NB4 (cell line): ENCODE results near the gene FAIM2.

ENCODE experiments used
- POLR2A ChIP-seq: IDR thresholded peaks from 2 replicates; pipeline ENCODE4 v1.6.1; 2011; ENCODE audit warnings: mild to moderate bottlenecking; ENCODE audit not compliant: insufficient read length; ENCODE audit errors: extremely low read depth
- TF ChIP-seq, protein P1 (sequence below): IDR thresholded peaks from 2 replicates; pipeline ENCODE4 v1.6.1; 2011; ENCODE audit warnings: low read depth, low read length
- TF ChIP-seq, protein P2 (sequence below): IDR thresholded peaks from one replicate; pipeline ENCODE4 v1.5.1; 2012; ENCODE audit warnings: low read depth, low read length

DNA sequence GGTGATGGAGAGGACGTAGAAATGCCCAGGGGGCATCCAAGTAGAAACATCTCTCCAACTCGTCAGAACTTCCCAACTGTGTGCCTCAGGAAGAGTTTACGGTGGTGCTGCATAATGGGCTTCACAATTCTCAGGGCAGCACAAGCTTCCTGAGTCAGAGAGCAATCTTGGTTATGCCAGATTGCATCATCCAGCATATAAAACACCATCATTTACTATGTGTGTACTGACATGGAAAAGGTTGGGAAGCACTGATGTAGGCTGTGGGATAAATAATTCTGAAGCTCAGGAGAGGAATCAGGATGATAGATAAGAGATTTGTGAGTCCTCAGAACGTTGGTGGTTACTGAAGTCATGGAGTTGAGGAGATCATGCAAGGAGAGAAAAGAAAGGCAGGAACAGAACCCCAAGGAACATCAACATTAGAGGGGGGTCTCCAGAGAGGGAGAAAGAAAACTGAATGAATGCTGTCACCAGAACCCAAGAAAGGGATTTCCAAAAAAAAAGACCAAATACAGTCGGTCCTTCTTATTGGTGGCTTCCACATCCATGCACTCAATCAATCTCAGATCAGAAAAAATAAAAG, 70.8 kb downstream of the FAIM2 start:
- no peak for TF ChIP-seq POLR2A
- TF ChIP-seq, protein P1, sequence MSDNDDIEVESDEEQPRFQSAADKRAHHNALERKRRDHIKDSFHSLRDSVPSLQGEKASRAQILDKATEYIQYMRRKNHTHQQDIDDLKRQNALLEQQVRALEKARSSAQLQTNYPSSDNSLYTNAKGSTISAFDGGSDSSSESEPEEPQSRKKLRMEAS = no peak
- TF ChIP-seq, protein P2, sequence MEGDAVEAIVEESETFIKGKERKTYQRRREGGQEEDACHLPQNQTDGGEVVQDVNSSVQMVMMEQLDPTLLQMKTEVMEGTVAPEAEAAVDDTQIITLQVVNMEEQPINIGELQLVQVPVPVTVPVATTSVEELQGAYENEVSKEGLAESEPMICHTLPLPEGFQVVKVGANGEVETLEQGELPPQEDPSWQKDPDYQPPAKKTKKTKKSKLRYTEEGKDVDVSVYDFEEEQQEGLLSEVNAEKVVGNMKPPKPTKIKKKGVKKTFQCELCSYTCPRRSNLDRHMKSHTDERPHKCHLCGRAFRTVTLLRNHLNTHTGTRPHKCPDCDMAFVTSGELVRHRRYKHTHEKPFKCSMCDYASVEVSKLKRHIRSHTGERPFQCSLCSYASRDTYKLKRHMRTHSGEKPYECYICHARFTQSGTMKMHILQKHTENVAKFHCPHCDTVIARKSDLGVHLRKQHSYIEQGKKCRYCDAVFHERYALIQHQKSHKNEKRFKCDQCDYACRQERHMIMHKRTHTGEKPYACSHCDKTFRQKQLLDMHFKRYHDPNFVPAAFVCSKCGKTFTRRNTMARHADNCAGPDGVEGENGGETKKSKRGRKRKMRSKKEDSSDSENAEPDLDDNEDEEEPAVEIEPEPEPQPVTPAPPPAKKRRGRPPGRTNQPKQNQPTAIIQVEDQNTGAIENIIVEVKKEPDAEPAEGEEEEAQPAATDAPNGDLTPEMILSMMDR = no peak
